Fibroblast of upper back skin (primary cell): ENCODE measurements around the gene MBD3L5.
A peak's percentile ranks its signal among the peaks of the same experiment; 100 is the strongest.
"Not testable (repeated sequence)": the region's sequence is repeated elsewhere in the genome, so short reads cannot be mapped to it uniquely, and the experiment has no call there.

Experiments used
- DNase-seq: peaks from one replicate; pipeline ENCODE4 v3.0.0-alpha.2; 2013

The MBD3L5 gene

GRCh38 chr19:7030278-7030677, at the start of gene MBD3L5:
Gene MBD3L5, plus strand, starts transcription at chr19:7030578. Its CDS starts 34 bp downstream, at chr19:7030612.
- not testable (repeated sequence) for DNase-seq

- no peak for DNase-seq
Observed at GRCh38 chr19:6983448-6983847, 46.9 kb upstream of the MBD3L5 start.

- no peak for DNase-seq
Observed at GRCh38 chr19:6987850-6988249, 42.5 kb upstream of the MBD3L5 start.

GRCh38 chr19:6988257-6988656, 42.1 kb upstream of the MBD3L5 start:
- DNase-seq: no peak

GRCh38 chr19:6995054-6995453, 35.3 kb upstream of the MBD3L5 start:
- no peak for DNase-seq

- no peak for DNase-seq
Observed at GRCh38 chr19:6996810-6997209, 33.6 kb upstream of the MBD3L5 start.

GRCh38 chr19:6997679-6998445, 32.5 kb upstream of the MBD3L5 start:
- no peak for DNase-seq

GRCh38 chr19:6999933-7000332, 30.4 kb upstream of the MBD3L5 start:
- DNase-seq: no peak

GRCh38 chr19:7000333-7000732, 30.0 kb upstream of the MBD3L5 start:
- DNase-seq: no peak

- DNase-seq: no peak
Observed at GRCh38 chr19:7000816-7001215, 29.6 kb upstream of the MBD3L5 start.

GRCh38 chr19:7004313-7004931, 26.0 kb upstream of the MBD3L5 start:
- peak; percentile 1 for DNase-seq

GRCh38 chr19:7006135-7006704, 24.2 kb upstream of the MBD3L5 start:
- no peak for DNase-seq

- no peak for DNase-seq
Observed at GRCh38 chr19:7007859-7008258, 22.5 kb upstream of the MBD3L5 start.

- no peak for DNase-seq
Observed at GRCh38 chr19:7010722-7011593, 19.4 kb upstream of the MBD3L5 start.

- no peak for DNase-seq
Observed at GRCh38 chr19:7013678-7014077, 16.7 kb upstream of the MBD3L5 start.

- DNase-seq: no peak
Observed at GRCh38 chr19:7018828-7019227, 11.6 kb upstream of the MBD3L5 start.

GRCh38 chr19:7021331-7021730, 9.0 kb upstream of the MBD3L5 start, which contains the start of gene MBD3L2B:
Gene MBD3L2B, minus strand, starts transcription at chr19:7021431. Its CDS starts 34 bp downstream, at chr19:7021397.
- DNase-seq: not testable (repeated sequence)

GRCh38 chr19:7028790-7029189, 1.6 kb upstream of the MBD3L5 start:
- not testable (repeated sequence) for DNase-seq

- DNase-seq: not testable (repeated sequence)
Observed at GRCh38 chr19:7040079-7040478, 9.7 kb downstream of the MBD3L5 start, which contains the start of gene MBD3L4. Gene MBD3L4, minus strand, starts transcription at chr19:7040179. Its CDS starts 35 bp downstream, at chr19:7040144.

- not testable (repeated sequence) for DNase-seq
Observed at GRCh38 chr19:7041563-7041962, 11.2 kb downstream of the MBD3L5 start.

GRCh38 chr19:7049021-7049420, 18.6 kb downstream of the MBD3L5 start, which contains the start of gene MBD3L2:
Gene MBD3L2, plus strand, starts transcription at chr19:7049321. Its CDS starts 53 bp downstream, at chr19:7049374.
- DNase-seq: not testable (repeated sequence)

GRCh38 chr19:7051421-7051820, 21.0 kb downstream of the MBD3L5 start:
- DNase-seq: not testable (repeated sequence)

- DNase-seq: not testable (repeated sequence)
Observed at GRCh38 chr19:7052896-7053295, 22.5 kb downstream of the MBD3L5 start.
